K562 (cell line): ENCODE measurements around the gene OPN1LW. TPM values are rescaled to one million over a fixed set of nuclear protein-coding genes. Genes with fewer than 3 reads are reported as not detected.

Source experiments
- CBX8 ChIP-seq: fragments of 200-600 bp; sonication (generic); IDR thresholded peaks from 2 replicates; pipeline ENCODE4 v1.6.1; 2012; ENCODE audit warnings: borderline replicate concordance, mixed run types, low read depth, mild to moderate bottlenecking, moderate library complexity, mixed read lengths, low read length, control low read depth, inconsistent platforms; ENCODE audit not compliant: poor library complexity, severe bottlenecking; ENCODE audit errors: extremely low read depth
- DNMT1 ChIP-seq: fragments of 450-650 bp; IDR thresholded peaks from 2 replicates; pipeline ENCODE4 v1.6.1; 2016; ENCODE audit warnings: antibody characterized with exemption, mild to moderate bottlenecking
- E2F6 ChIP-seq, 2 experiments: IDR thresholded peaks; 2 replicates each; pipeline ENCODE4 v1.6.1; 2011; ENCODE audit warnings: borderline replicate concordance in 1 of 2, control low read depth in 1 of 2, low read depth in 1 of 2, low read length in 1 of 2, mild to moderate bottlenecking in 1 of 2, mixed read lengths in 1 of 2, moderate library complexity in 1 of 2; ENCODE audit not compliant: insufficient read depth in 1 of 2, insufficient read length in 1 of 2, poor library complexity in 1 of 2, severe bottlenecking in 1 of 2; ENCODE audit errors: extremely low read depth in 1 of 2
- HIVEP1 ChIP-seq: fragments of 250-450 bp; sonication (Bioruptor Pico); IDR thresholded peaks from 2 replicates; pipeline ENCODE4 v1.4.0; 2020; ENCODE audit warnings: mild to moderate bottlenecking
- LEF1 ChIP-seq: fragments of 450-650 bp; IDR thresholded peaks from 2 replicates; pipeline ENCODE4 v1.6.1; 2016; ENCODE audit warnings: mild to moderate bottlenecking
- MXD1 ChIP-seq: fragments of 250-450 bp; sonication (Bioruptor Pico); IDR thresholded peaks from 2 replicates; pipeline ENCODE4 v1.8.0; 2021; ENCODE audit warnings: borderline replicate concordance, mild to moderate bottlenecking, moderate library complexity; ENCODE audit not compliant: poor library complexity, severe bottlenecking
- NRF1 ChIP-seq, 2 experiments: fragments of 450-650 bp; IDR thresholded peaks in 1 of 2; conservative IDR thresholded peaks in 1 of 2; 2 replicates each; pipeline ENCODE4 v1.6.1; 2014; ENCODE audit warnings: mild to moderate bottlenecking in 2 of 2
- SIN3A ChIP-seq, 2 experiments: fragments of 150-350 bp in 1 of 2; IDR thresholded peaks; 2 replicates each; pipeline ENCODE4 v1.6.1; 2011 to 2016; ENCODE audit warnings: borderline replicate concordance in 2 of 2, low read depth in 2 of 2, low read length in 2 of 2, mild to moderate bottlenecking in 2 of 2, moderate library complexity in 2 of 2; ENCODE audit not compliant: control insufficient read depth in 1 of 2
- SIRT6 ChIP-seq: IDR thresholded peaks from one replicate; pipeline ENCODE4 v1.6.1; 2012; ENCODE audit warnings: low read depth, mild to moderate bottlenecking, control low read depth, inconsistent platforms, low read length, moderate library complexity
- SREBF2 ChIP-seq: sonication (generic); formaldehyde crosslinking; IDR thresholded peaks from 2 replicates; pipeline ENCODE4 v1.4.0; 2020; ENCODE audit warnings: mild to moderate bottlenecking, missing genetic modification reagents
- TSC22D4 ChIP-seq: fragments of 450-650 bp; IDR thresholded peaks from 2 replicates; pipeline ENCODE4 v1.6.1; 2016; ENCODE audit warnings: missing genetic modification characterization, missing biosample characterization, control low read depth
- ZBTB7A ChIP-seq: IDR thresholded peaks from 2 replicates; pipeline ENCODE4 v1.6.1; 2011; ENCODE audit warnings: low read depth, mild to moderate bottlenecking, low read length, moderate library complexity, borderline replicate concordance; ENCODE audit not compliant: control insufficient read depth
- ZFX ChIP-seq: sonication (generic); formaldehyde crosslinking; IDR thresholded peaks from 2 replicates; pipeline ENCODE4 v1.8.0; 2022; ENCODE audit warnings: mild to moderate bottlenecking, missing genetic modification reagents, moderate library complexity
- ZNF277 ChIP-seq: fragments of 250-450 bp; sonication (Bioruptor Pico); IDR thresholded peaks from 2 replicates; pipeline ENCODE4 v1.8.0; 2022; ENCODE audit warnings: inconsistent platforms, mild to moderate bottlenecking, moderate library complexity, borderline replicate concordance
- polyA plus RNA-seq, 8 experiments: library from polyadenylated mRNA; depleted of rRNA in 4 of 8; stranded (reverse) in 5 of 8; unstranded in 3 of 8; fragments of >200 nt; fragmentation: Nextera tagmentation in 2 of 8; fragmentation: Illumina TruSeq in 1 of 8; extraction: Ambion mirVana in 2 of 8; extraction: Trizol in 1 of 8; gene quantifications; 2 replicates each; pipeline versions ENCODE4 v1.2.1 to v1.2.3, GENCODE V29; 2011 to 2014; ENCODE audit warnings: inconsistent platforms in 1 of 8, missing spikeins in 1 of 8
- total RNA-seq, 7 experiments: library from RNA; depleted of rRNA in 6 of 7; stranded (reverse); fragments of >200 nt in 6 of 7; fragmentation: Illumina TruSeq in 2 of 7; extraction: Trizol in 2 of 7; gene quantifications; 2 replicates each; pipeline versions ENCODE4 v1.2.1 to v1.2.3, GENCODE V29; 2011 to 2021; ENCODE audit warnings: low replicate concordance in 1 of 7
- TF ChIP-seq, protein P1 (sequence below), 2 experiments: fragments of 250-450 bp in 1 of 2; fragments of 450-650 bp in 1 of 2; sonication (Bioruptor Pico) in 1 of 2; IDR thresholded peaks; 2 replicates each; pipeline versions ENCODE4 v1.6.1 to v1.8.0; 2016 to 2021; ENCODE audit warnings: mild to moderate bottlenecking in 2 of 2, moderate library complexity in 2 of 2, missing compliant biosample characterization in 1 of 2, missing genetic modification characterization in 1 of 2
- TF ChIP-seq, protein P2 (sequence below): IDR thresholded peaks from 3 replicates; pipeline ENCODE4 v1.6.1; 2011; ENCODE audit warnings: borderline replicate concordance, mild to moderate bottlenecking; ENCODE audit not compliant: insufficient read length, insufficient read depth

Gene OPN1LW
- total and polyA plus RNA-seq, 9 of the 15 experiments (the other 6 are each of a cell fraction or from before 2014, with no cell fraction given): 0.04 TPM; not detected in 8

GRCh38 chrX:154097003-154097588, 46.9 kb upstream of the OPN1LW start (continued):
- TF ChIP-seq DNMT1 (no peak), MXD1 (CRISPR knock-in tag) (no peak), HIVEP1 (CRISPR knock-in tag) (no peak), LEF1 (no peak), SREBF2 (CRISPR knock-in tag) (no peak), CBX8 (no peak), SIN3A (IDR thresholded peaks at IDR 0.05; ENCODE audit: borderline replicate concordance in 2 of 2, control insufficient read depth in 1 of 2, low read depth in 2 of 2, low read length in 2 of 2) (no peak), ZFX (CRISPR knock-in tag) (peak; percentile 35; the same call in 1 of the 2 replicates), TSC22D4 (tag) (no peak), ZBTB7A (peak; percentile 56), SIRT6 (no peak), NRF1 (conservative IDR thresholded peaks at IDR 0.05 in 1 of 2, IDR thresholded peaks at IDR 0.05 in 1 of 2) (peak; percentile 82 to 83), E2F6 (IDR thresholded peaks at IDR 0.05; ENCODE audit: borderline replicate concordance in 1 of 2, extremely low read depth in 1 of 2, insufficient read depth in 1 of 2, insufficient read length in 1 of 2, low read depth in 1 of 2, low read length in 1 of 2, poor library complexity in 1 of 2, severe bottlenecking in 1 of 2) (peak in 1 of 2 experiments; percentile 31), ZNF277 (CRISPR knock-in tag) (no peak)
- TF ChIP-seq, protein P1, sequence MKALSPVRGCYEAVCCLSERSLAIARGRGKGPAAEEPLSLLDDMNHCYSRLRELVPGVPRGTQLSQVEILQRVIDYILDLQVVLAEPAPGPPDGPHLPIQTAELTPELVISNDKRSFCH (CRISPR knock-in tag; IDR thresholded peaks at IDR 0.05): no peak
- TF ChIP-seq, protein P1 (tag; IDR thresholded peaks at IDR 0.05): no peak
- TF ChIP-seq, protein P2, sequence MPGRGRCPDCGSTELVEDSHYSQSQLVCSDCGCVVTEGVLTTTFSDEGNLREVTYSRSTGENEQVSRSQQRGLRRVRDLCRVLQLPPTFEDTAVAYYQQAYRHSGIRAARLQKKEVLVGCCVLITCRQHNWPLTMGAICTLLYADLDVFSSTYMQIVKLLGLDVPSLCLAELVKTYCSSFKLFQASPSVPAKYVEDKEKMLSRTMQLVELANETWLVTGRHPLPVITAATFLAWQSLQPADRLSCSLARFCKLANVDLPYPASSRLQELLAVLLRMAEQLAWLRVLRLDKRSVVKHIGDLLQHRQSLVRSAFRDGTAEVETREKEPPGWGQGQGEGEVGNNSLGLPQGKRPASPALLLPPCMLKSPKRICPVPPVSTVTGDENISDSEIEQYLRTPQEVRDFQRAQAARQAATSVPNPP: no peak
